Measurements from ENCODE around the gene KLK12. TPM values are rescaled to one million over a fixed set of nuclear protein-coding genes. Genes with fewer than 3 reads are reported as not detected.
"Not testable (repeated sequence)": the region's sequence is repeated elsewhere in the genome, so short reads cannot be mapped to it uniquely, and the experiment has no call there.

The KLK12 gene
- total RNA-seq, 1 donor from 2014 or later: not detected

- no peak for DNase-seq (ENCODE audit: low read depth, low spot score)
Observed at GRCh38 chr19:51015691-51016267, 19.0 kb downstream of the KLK12 start.

GRCh38 chr19:51014242-51014641, 20.6 kb downstream of the KLK12 start:
- DNase-seq (ENCODE audit: low read depth, low spot score): no peak

GRCh38 chr19:51012661-51013190, 22.1 kb downstream of the KLK12 start:
- DNase-seq (ENCODE audit: low read depth, low spot score): no peak

GRCh38 chr19:51010066-51010795, 24.6 kb downstream of the KLK12 start:
- DNase-seq (ENCODE audit: low read depth, low spot score): no peak

- DNase-seq (ENCODE audit: low read depth, low spot score): no peak
Observed at GRCh38 chr19:51009061-51009891, 25.5 kb downstream of the KLK12 start.

- DNase-seq (ENCODE audit: low read depth, low spot score): no peak
Observed at GRCh38 chr19:51007488-51007887, 27.3 kb downstream of the KLK12 start.

GRCh38 chr19:51006406-51006805, 28.4 kb downstream of the KLK12 start:
- no peak for DNase-seq (ENCODE audit: low read depth, low spot score)

- DNase-seq (ENCODE audit: low read depth, low spot score): no peak
Observed at GRCh38 chr19:51005248-51005647, 29.6 kb downstream of the KLK12 start.

GRCh38 chr19:51003316-51003715, 31.5 kb downstream of the KLK12 start:
- DNase-seq (ENCODE audit: low read depth, low spot score): no peak

GRCh38 chr19:51002542-51003311, 32.1 kb downstream of the KLK12 start:
- no peak for DNase-seq (ENCODE audit: low read depth, low spot score)

GRCh38 chr19:51002089-51002532, 32.7 kb downstream of the KLK12 start:
- DNase-seq (ENCODE audit: low read depth, low spot score): no peak

- DNase-seq (ENCODE audit: low read depth, low spot score): no peak
Observed at GRCh38 chr19:51001515-51001914, 33.3 kb downstream of the KLK12 start, which contains the start of gene KLK8. KLK8 (minus strand) TSS chr19:51001604; CDS start chr19:51001167, 437 bp downstream.

- DNase-seq (ENCODE audit: low read depth, low spot score): no peak
Observed at GRCh38 chr19:51000981-51001380, 33.8 kb downstream of the KLK12 start.

- DNase-seq (ENCODE audit: low read depth, low spot score): no peak
Observed at GRCh38 chr19:51000426-51000825, 34.4 kb downstream of the KLK12 start.

- no peak for DNase-seq (ENCODE audit: low read depth, low spot score)
Observed at GRCh38 chr19:50998686-50999085, 36.1 kb downstream of the KLK12 start.

GRCh38 chr19:50998061-50998460, 36.7 kb downstream of the KLK12 start:
- DNase-seq (ENCODE audit: low read depth, low spot score): no peak

- no peak for DNase-seq (ENCODE audit: low read depth, low spot score)
Observed at GRCh38 chr19:50994129-50994528, 40.7 kb downstream of the KLK12 start.

- no peak for DNase-seq (ENCODE audit: low read depth, low spot score)
Observed at GRCh38 chr19:50992666-50993035, 42.2 kb downstream of the KLK12 start.

- not testable (repeated sequence) for DNase-seq (ENCODE audit: low read depth, low spot score)
Observed at GRCh38 chr19:50984416-50984815, 50.4 kb downstream of the KLK12 start.

- DNase-seq (ENCODE audit: low read depth, low spot score): no peak
Observed at GRCh38 chr19:50983625-50984292, 51.0 kb downstream of the KLK12 start, which contains the start of gene KLK7. KLK7 (minus strand) TSS chr19:50983917; CDS start chr19:50982399, 1,518 bp downstream.
